ENCODE results near the gene SLC8A2. TPM values are rescaled to one million over a fixed set of nuclear protein-coding genes. Genes with fewer than 3 reads are reported as not detected.

The SLC8A2 gene
- total RNA-seq, 4 donors from 2014 or later, result not detected

DNA sequence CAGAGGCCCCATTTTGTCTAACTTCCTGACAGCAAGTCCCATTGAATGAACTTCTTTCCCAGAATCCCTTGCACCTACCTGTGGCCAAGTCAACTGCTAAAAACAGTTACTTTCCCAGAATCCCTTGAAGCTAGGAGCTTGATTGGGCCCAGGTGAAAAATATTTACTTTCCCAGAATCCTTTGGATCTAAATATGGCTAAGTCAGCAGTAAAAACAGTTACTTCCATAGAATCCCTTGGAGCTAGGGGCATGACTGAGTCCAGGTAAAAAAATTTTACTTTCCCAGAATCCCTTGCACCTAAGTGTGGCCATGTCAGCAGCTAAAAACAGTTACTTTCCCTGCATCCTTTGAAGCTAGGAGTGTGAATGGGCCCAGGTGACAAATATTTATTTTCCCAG, 39.2 kb downstream of the SLC8A2 start:
- peaks cover 45 to 63% (median 62%) of the 10 kb centered on the region in 3 donors for H3K27me3 ChIP-seq
- no peaks in the 10 kb centered on the region for H3K36me3 ChIP-seq
- peaks cover 11 to 22% of the 10 kb centered on the region in 2 donors for H3K4me1 ChIP-seq
- DNase-seq, result no peak
- intact Hi-C loops (cut with DNase I; ENCODE audit: low total_unique reads), result no loop called here
- ATAC-seq, result no peak
- no peak overlapping the region for H3K27ac ChIP-seq
- in situ Hi-C loops (cut with MboI; ENCODE audit: low sequenced_read_pairs in 4 of 4), result loop anchor here in 1 of 4 donors (5.0 kb wide), 1 partner anchor 85 kb away; the partner anchor contains the start of gene NAPA
- H3K9me3 ChIP-seq, result no peaks in the 10 kb centered on the region
- TF ChIP-seq, protein P1, sequence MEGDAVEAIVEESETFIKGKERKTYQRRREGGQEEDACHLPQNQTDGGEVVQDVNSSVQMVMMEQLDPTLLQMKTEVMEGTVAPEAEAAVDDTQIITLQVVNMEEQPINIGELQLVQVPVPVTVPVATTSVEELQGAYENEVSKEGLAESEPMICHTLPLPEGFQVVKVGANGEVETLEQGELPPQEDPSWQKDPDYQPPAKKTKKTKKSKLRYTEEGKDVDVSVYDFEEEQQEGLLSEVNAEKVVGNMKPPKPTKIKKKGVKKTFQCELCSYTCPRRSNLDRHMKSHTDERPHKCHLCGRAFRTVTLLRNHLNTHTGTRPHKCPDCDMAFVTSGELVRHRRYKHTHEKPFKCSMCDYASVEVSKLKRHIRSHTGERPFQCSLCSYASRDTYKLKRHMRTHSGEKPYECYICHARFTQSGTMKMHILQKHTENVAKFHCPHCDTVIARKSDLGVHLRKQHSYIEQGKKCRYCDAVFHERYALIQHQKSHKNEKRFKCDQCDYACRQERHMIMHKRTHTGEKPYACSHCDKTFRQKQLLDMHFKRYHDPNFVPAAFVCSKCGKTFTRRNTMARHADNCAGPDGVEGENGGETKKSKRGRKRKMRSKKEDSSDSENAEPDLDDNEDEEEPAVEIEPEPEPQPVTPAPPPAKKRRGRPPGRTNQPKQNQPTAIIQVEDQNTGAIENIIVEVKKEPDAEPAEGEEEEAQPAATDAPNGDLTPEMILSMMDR (IDR thresholded peaks at IDR 0.05 in 4 of 5, conservative IDR thresholded peaks at IDR 0.05 in 1 of 5), result no peak
- TF ChIP-seq POLR2A (IDR thresholded peaks at IDR 0.05), result no peak
- H3K4me3 ChIP-seq, result no peak overlapping the region

DNA sequence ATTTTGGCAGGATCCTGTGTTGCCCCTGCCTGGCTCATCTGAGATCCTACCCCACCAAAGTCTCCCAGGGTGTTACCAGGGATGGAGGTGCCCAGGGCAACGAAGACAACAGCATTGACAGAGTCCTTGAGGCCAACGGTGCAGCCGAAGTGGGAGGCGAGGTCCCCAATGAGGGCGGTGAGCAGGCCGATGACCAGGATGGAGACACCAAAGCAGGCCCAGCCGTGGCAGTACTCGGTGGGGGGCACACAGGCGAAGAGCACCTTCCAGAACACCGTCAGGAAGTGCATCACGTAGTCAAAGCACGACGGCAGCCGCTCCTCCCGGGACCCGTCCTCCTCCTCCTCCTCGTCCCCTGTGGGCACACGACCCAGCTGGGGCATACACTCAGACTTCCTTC, 39.6 kb downstream of the SLC8A2 start:
- H3K36me3 ChIP-seq, result no peaks in the 10 kb centered on the region
- TF ChIP-seq, protein P1 (IDR thresholded peaks at IDR 0.05 in 4 of 5, conservative IDR thresholded peaks at IDR 0.05 in 1 of 5), result no peak
- no peak for TF ChIP-seq POLR2A (IDR thresholded peaks at IDR 0.05)
- peaks cover 11 to 22% of the 10 kb centered on the region in 2 donors for H3K4me1 ChIP-seq
- ATAC-seq (no peak), DNase-seq (no peak)
- no peak overlapping the region for H3K4me3 ChIP-seq
- in situ Hi-C loops (cut with MboI; ENCODE audit: low sequenced_read_pairs in 4 of 4) (loop anchor here in 1 of 4 donors (5.0 kb wide), 1 partner anchor 85 kb away; the partner anchor contains the start of gene NAPA), intact Hi-C loops (cut with DNase I; ENCODE audit: low total_unique reads) (no loop called here)
- H3K27me3 ChIP-seq, result peaks cover 47 to 62% (median 61%) of the 10 kb centered on the region in 3 donors
- no peak overlapping the region for H3K27ac ChIP-seq
- no peaks in the 10 kb centered on the region for H3K9me3 ChIP-seq

DNA sequence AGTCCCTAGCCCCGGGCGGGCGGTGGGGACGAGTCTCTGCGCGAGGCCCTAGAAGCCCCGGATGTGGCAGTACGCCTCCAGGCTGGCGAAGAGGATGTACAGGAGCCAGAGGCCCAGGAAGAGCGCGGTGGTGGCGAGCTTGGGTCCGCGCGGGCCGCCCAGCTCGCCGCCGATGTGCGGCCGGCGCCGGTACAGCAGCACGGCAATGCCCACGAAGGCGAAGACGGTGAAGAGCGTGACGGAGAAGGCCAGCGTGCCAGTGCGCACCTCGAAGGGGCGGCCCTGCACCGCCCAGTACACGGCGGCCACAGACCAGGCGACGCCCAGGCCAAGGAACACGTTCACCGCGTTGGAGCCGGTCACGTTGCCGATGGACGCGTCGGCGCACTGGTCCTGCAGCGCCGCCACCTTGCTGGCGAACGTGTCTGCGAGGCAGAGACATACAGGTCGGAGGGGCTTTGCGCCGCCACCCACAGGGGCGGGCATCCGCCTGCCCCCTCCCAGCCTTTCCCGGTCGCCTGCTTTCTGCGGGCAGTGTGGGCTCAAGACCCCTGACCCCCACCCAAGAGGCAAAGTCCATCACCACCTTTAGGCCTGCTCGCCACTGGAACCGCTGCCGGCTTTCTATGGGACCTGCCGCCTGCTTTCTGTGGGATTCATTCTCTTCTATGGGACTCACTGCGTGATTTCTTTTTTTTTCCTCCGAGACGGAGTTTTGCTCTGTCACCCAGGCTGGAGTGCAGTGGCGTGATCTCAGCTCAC, 41.5 kb downstream of the SLC8A2 start:
- DNase-seq (no peak), ATAC-seq (no peak)
- Histone ChIP-seq H3K27ac (no peak overlapping the region), H3K9me3 (no peaks in the 10 kb centered on the region), H3K27me3 (peaks cover 59 to 62% (median 60%) of the 10 kb centered on the region in 3 donors), H3K4me1 (peaks cover 11 to 22% of the 10 kb centered on the region in 2 donors), H3K36me3 (no peaks in the 10 kb centered on the region), H3K4me3 (peak overlapping the region in 3 of 4 donors; percentile 12 to 43 (median 22))
- intact Hi-C loops (cut with DNase I; ENCODE audit: low total_unique reads), result no loop called here
- no peak for TF ChIP-seq POLR2A (IDR thresholded peaks at IDR 0.05)
- TF ChIP-seq, protein P1 (IDR thresholded peaks at IDR 0.05 in 4 of 5, conservative IDR thresholded peaks at IDR 0.05 in 1 of 5), result peak in 2 of 5 experiments; percentile 31 to 37
- in situ Hi-C loops (cut with MboI; ENCODE audit: low sequenced_read_pairs in 4 of 4), result loop anchor here in 1 of 4 donors (5.0 kb wide), 1 partner anchor 87 kb away; the partner anchor contains the start of gene NAPA

DNA sequence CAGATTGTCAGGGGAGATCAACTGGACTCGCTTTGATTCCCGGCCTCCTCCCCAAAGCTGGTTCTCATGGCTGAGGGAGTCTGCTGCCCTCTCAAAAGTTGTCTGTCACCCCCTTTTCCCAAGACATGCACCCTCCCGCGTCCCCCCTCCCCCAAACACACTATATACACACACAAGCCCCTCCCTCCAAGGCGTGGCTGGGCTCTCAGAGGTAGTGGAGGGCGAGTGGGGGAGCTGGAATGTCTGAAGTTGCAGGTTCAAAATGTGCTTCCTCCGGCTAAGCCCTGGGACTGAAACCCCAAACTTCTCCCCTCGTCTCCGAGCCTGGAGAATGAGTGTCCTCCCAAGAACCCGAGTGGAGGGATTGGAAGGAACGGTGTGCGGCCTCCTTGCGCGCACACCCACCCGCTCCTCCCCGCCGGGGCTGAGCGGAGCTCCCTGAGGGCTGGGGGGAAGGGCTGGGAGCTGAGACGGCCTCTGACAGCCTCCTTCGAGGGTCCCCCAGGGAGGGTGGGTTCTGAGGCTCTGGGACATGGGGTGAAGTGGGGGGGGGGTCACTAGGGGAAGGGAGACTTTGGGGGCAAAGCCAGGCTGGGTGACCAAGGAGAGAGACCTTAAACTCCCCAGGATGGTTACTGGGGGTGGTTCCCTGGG, 42.4 kb downstream of the SLC8A2 start:
- no peak overlapping the region for H3K27ac ChIP-seq
- in situ Hi-C loops (cut with MboI; ENCODE audit: low sequenced_read_pairs in 4 of 4), result no loop called here
- H3K36me3 ChIP-seq, result no peaks in the 10 kb centered on the region
- TF ChIP-seq POLR2A (IDR thresholded peaks at IDR 0.05), result no peak
- TF ChIP-seq, protein P1 (IDR thresholded peaks at IDR 0.05 in 4 of 5, conservative IDR thresholded peaks at IDR 0.05 in 1 of 5), result no peak
- no peaks in the 10 kb centered on the region for H3K9me3 ChIP-seq
- no peak overlapping the region for H3K4me3 ChIP-seq
- no peak for ATAC-seq
- peaks cover 60 to 68% (median 66%) of the 10 kb centered on the region in 3 donors for H3K27me3 ChIP-seq
- no peak for DNase-seq
- intact Hi-C loops (cut with DNase I; ENCODE audit: low total_unique reads), result no loop called here
- H3K4me1 ChIP-seq, result peaks cover 11 to 22% of the 10 kb centered on the region in 2 donors

Measured in gastrocnemius medialis (tissue), 4 donors.